Lower leg skin (tissue), 3 donors: Measurements from ENCODE around the gene CDH13.

Experiments
- CTCF ChIP-seq, 3 donors: fragments of 450-650 bp; IDR thresholded peaks; one replicate each; pipeline ENCODE4 v1.5.1; 2016; ENCODE audit warnings: antibody characterized with exemption in 3 of 3, mild to moderate bottlenecking in 3 of 3, moderate library complexity in 2 of 3
- POLR2A ChIP-seq, 2 donors: fragments of 450-650 bp; IDR thresholded peaks; one replicate each; pipeline ENCODE4 v1.6.1; 2016 to 2017; ENCODE audit warnings: antibody characterized with exemption in 2 of 2, mild to moderate bottlenecking in 1 of 2, moderate library complexity in 1 of 2

GRCh38 chr16:83307594-83307992, 680.8 kb downstream of the CDH13 start:
- TF ChIP-seq CTCF (IDR thresholded peaks at IDR 0.05) (no peak), POLR2A (IDR thresholded peaks at IDR 0.05) (no peak)
